SU-DHL-6 (cell line): ENCODE measurements around the gene SNRNP27.
"Not testable (repeated sequence)": the region's sequence is repeated elsewhere in the genome, so short reads cannot be mapped to it uniquely, and the experiment has no call there.

Experiments
- H2AFZ ChIP-seq: fragments of 200-600 bp; sonication (generic); 2 replicates; pipeline ENCODE4 v1.6.1; 2014; ENCODE audit warnings: low read depth, mild to moderate bottlenecking, moderate library complexity, mixed read lengths, antibody characterized with exemption, low read length; ENCODE audit not compliant: severe bottlenecking
- H3F3A ChIP-seq: fragments of 200-600 bp; shearing (Covaris generic); 2 replicates; pipeline ENCODE4 v1.6.0; 2016; ENCODE audit warnings: antibody characterized with exemption, mild to moderate bottlenecking; ENCODE audit not compliant: insufficient read depth
- H3K27ac ChIP-seq: fragments of 200-600 bp; sonication (generic); 2 replicates; pipeline ENCODE4 v1.5.1; 2016; ENCODE audit warnings: low read depth, mild to moderate bottlenecking, low read length, moderate library complexity, mixed read lengths
- H3K27me3 ChIP-seq: fragments of 200-600 bp; sonication (generic), shearing (Covaris generic); 2 replicates; pipeline ENCODE4 v1.6.0; 2014; ENCODE audit warnings: mild to moderate bottlenecking, low read length
- H3K36me3 ChIP-seq: fragments of 200-600 bp; sonication (generic); 2 replicates; pipeline ENCODE4 v1.6.1; 2014; ENCODE audit warnings: mild to moderate bottlenecking, low read length, mixed read lengths
- H3K4me2 ChIP-seq: fragments of 300-600, 200-600 bp; shearing (Covaris generic), sonication (generic); 2 replicates; pipeline ENCODE4 v1.6.0; 2014; ENCODE audit warnings: low read length, low read depth, mild to moderate bottlenecking; ENCODE audit not compliant: poor library complexity, severe bottlenecking
- H3K4me3 ChIP-seq: fragments of 200-600 bp; sonication (generic); 2 replicates; pipeline ENCODE4 v1.5.1; 2014; ENCODE audit warnings: antibody characterized with exemption, low read length, mild to moderate bottlenecking, mixed read lengths; ENCODE audit not compliant: insufficient read depth, poor library complexity, severe bottlenecking
- H3K79me2 ChIP-seq: fragments of 200-600 bp; sonication (generic); 2 replicates; pipeline ENCODE4 v1.6.1; 2014; ENCODE audit warnings: mild to moderate bottlenecking, low read length, moderate library complexity; ENCODE audit not compliant: insufficient read depth
- H3K9ac ChIP-seq: fragments of 200-600 bp; sonication (generic); 2 replicates; pipeline ENCODE4 v1.7.0; 2014; ENCODE audit warnings: mild to moderate bottlenecking, low read length
- H3K9me2 ChIP-seq: fragments of 200-600 bp; sonication (generic); replicated peaks from 2 replicates; pipeline ENCODE4 v1.6.1; 2014; ENCODE audit warnings: low read length; ENCODE audit not compliant: insufficient read depth
- H3K9me3 ChIP-seq: fragments of 200-600 bp; sonication (generic); 2 replicates; pipeline ENCODE4 v1.6.1; 2014; ENCODE audit warnings: low read length, mixed read lengths; ENCODE audit not compliant: insufficient read depth
- H4K20me1 ChIP-seq: fragments of 200-600 bp; sonication (generic); 2 replicates; pipeline ENCODE4 v1.6.1; 2014; ENCODE audit warnings: low read depth, mild to moderate bottlenecking, antibody characterized with exemption, low read length, moderate library complexity, mixed read lengths
- EZH2phosphoT487 ChIP-seq: fragments of 200-600 bp; sonication (generic), shearing (Covaris generic); conservative IDR thresholded peaks from 2 replicates; pipeline ENCODE4 v1.6.1; 2018; ENCODE audit warnings: mild to moderate bottlenecking, antibody characterized with exemption, low read length, moderate library complexity, mixed read lengths
- TF ChIP-seq, protein P1 (sequence below): fragments of 200-600 bp; sonication (generic); IDR thresholded peaks from one replicate; pipeline ENCODE4 v1.5.1; 2017; ENCODE audit warnings: antibody characterized with exemption, mild to moderate bottlenecking, low read length, moderate library complexity; ENCODE audit not compliant: insufficient read depth, poor library complexity, severe bottlenecking

The SNRNP27 gene

DNA sequence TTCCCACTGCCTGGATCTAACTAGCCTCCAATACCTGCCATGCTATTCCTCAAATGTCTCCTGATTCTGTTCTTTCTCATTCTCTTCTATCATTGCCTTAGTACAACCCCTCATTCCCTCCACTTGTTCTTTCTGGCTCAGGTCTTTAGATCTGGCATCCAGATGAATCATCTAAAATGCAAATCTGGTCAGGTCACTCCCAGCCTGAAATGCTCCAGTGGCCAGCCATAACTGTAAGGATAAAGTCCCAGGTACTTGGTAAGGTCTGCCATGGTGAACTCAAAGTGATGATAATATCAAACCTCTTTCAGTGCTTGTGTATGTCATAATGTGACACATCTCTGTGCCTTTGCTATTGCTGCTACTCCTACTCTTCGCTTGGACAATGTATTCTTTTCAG, 2.9 kb upstream of the SNRNP27 start:
- Histone ChIP-seq H3K9me3 (no peaks in the 10 kb centered on the region), H3K27me3 (no peaks in the 10 kb centered on the region), H3F3A (0 out of 2 replicates have a peak, but pooled peaks cover under 1% of the 10 kb centered on the region), H3K9me2 (no peaks in the 10 kb centered on the region), H3K9ac (no peak overlapping the region), H3K36me3 (no peaks in the 10 kb centered on the region), H3K4me2 (no peak overlapping the region), H3K79me2 (peaks cover 20% of the 10 kb centered on the region), H2AFZ (no peak overlapping the region), H4K20me1 (no peaks in the 10 kb centered on the region), H3K27ac (no peak overlapping the region), H3K4me3 (no peak overlapping the region)
- TF ChIP-seq EZH2phosphoT487: no peak
- TF ChIP-seq, protein P1, sequence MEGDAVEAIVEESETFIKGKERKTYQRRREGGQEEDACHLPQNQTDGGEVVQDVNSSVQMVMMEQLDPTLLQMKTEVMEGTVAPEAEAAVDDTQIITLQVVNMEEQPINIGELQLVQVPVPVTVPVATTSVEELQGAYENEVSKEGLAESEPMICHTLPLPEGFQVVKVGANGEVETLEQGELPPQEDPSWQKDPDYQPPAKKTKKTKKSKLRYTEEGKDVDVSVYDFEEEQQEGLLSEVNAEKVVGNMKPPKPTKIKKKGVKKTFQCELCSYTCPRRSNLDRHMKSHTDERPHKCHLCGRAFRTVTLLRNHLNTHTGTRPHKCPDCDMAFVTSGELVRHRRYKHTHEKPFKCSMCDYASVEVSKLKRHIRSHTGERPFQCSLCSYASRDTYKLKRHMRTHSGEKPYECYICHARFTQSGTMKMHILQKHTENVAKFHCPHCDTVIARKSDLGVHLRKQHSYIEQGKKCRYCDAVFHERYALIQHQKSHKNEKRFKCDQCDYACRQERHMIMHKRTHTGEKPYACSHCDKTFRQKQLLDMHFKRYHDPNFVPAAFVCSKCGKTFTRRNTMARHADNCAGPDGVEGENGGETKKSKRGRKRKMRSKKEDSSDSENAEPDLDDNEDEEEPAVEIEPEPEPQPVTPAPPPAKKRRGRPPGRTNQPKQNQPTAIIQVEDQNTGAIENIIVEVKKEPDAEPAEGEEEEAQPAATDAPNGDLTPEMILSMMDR: no peak

DNA sequence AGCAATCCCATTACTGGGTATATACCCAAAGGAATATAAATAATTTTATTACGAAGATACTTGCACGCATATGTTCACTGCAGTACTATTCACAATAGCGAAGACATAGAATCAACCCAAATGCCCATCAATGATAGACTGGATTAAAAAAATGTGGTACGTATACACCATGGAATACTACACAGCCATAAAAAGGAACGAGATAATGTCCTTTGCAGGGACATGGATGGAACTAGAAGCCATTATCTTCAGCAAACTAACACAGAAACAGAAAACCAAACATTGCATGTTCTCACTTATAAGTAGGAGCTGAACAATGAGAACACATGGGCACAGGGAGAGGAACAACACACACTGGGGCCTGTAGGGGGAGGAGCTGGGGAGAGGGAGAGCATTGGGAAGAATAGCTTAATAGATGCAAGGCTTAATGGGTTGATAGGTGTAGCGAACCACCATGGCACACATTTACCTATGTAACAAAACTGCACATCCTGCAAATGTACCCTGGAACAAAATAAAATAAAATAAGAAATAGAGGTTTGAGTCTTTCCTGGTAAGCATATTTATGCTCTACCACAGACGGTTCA, 825 bp upstream of the SNRNP27 start:
- not testable (repeated sequence) for H3K9me2 ChIP-seq, H3K27me3 ChIP-seq, H3F3A ChIP-seq, H3K4me3 ChIP-seq, H3K27ac ChIP-seq, H3K9ac ChIP-seq, H4K20me1 ChIP-seq, H3K9me3 ChIP-seq
- Histone ChIP-seq H3K79me2 (peaks cover 26% of the 10 kb centered on the region), H2AFZ (peak overlapping the region; percentile 100), H3K4me2 (peak overlapping the region; percentile 74), H3K36me3 (peaks cover 13% of the 10 kb centered on the region)

DNA sequence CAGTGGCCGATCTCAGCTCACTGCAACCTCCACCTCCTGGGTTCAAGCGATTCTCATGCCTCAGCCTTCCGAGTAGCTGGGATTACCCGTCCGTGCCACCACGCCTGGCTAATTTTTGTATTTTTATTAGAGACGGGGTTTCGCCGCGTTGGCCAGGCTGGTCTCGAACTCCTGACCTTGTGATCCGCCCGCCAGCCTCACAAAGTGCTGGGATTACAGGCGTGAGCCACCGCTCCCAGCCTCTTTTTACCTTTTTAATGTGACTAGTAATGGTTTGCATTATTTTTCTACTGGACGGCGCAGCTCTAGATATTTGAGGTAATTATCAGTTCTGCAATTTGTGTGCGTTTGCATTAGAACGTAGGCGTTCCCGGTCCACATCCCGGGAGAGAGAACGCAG, 981 bp downstream of the SNRNP27 start:
- peaks cover 20% of the 10 kb centered on the region for H3K36me3 ChIP-seq
- not testable (repeated sequence) for H3K9me3 ChIP-seq, H3K27me3 ChIP-seq, H2AFZ ChIP-seq, H4K20me1 ChIP-seq, H3K9me2 ChIP-seq, H3K27ac ChIP-seq
- H3K4me3 ChIP-seq: peak overlapping the region; percentile 70
- peak overlapping the region; percentile 64 for H3K9ac ChIP-seq
- H3K79me2 ChIP-seq: peaks cover 27% of the 10 kb centered on the region
- peaks cover 13% of the 10 kb centered on the region; the same call in 1 of the 2 replicates for H3F3A ChIP-seq
- H3K4me2 ChIP-seq: peak overlapping the region; percentile 74

DNA sequence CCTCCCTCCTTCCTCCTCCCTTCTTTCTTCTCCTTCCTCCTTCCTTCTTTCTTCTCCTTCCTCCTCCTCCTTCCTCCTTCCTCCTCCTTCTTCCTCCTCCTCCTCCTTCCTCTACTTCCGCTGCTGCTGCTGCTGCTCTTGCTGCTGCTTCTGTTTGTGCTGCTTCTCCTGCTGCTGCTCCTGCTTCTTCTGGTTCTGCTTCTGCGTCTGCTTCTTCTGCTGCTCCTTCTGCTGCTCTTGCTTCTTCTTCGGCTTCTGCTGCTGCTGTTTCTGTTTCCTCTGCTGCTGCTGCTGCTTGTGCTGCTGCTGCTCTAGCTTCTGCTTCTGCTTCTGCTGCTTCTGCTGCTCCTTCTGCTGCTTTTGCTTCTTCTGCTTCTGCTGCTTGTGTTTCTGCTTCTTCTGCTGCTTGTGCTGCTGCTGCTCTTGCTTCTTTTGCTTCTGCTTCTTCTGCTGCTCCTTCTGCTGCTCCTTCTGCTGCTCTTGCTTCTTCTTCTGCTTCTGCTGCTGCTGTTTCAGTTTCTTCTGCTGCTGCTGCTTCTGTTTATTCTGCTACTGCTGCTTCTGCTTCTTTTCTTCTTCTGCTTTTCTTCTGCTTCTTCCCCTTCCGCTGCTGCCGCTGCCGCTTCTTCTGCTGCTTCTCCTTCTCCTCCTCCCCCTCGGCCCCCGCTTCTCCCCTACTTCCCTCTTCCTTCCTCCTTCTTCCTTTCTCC, 8.6 kb downstream of the SNRNP27 start:
- Histone ChIP-seq H3K27me3 (no peaks in the 10 kb centered on the region), H3F3A (peaks cover 35% of the 10 kb centered on the region), H2AFZ (no peak overlapping the region), H3K9me2 (no peaks in the 10 kb centered on the region), H3K36me3 (peaks cover 26% of the 10 kb centered on the region), H3K9me3 (no peaks in the 10 kb centered on the region), H3K27ac (peak overlapping the region; percentile 96), H3K9ac (peak overlapping the region; percentile 70), H3K4me3 (peak overlapping the region; percentile 63), H3K4me2 (peak overlapping the region; percentile 100), H4K20me1 (no peaks in the 10 kb centered on the region), H3K79me2 (peaks cover 31% of the 10 kb centered on the region)
- TF ChIP-seq, protein P1: no peak
- no peak for TF ChIP-seq EZH2phosphoT487
